Astrocyte (in vitro differentiated cells and primary cell): ENCODE results near the gene SCYGR2.
"Not testable (repeated sequence)": the region's sequence is repeated elsewhere in the genome, so short reads cannot be mapped to it uniquely, and the experiment has no call there.

Source experiments
- CTCF ChIP-seq: IDR thresholded peaks from 2 replicates; pipeline ENCODE4 v1.5.1; 2011; ENCODE audit warnings: low read depth, mild to moderate bottlenecking, inconsistent platforms, low read length, moderate library complexity; ENCODE audit not compliant: insufficient read depth
- EZH2 ChIP-seq: IDR thresholded peaks from 2 replicates; pipeline ENCODE4 v1.6.1; 2012; ENCODE audit warnings: mild to moderate bottlenecking, low read length, inconsistent platforms; ENCODE audit not compliant: insufficient read depth

- not testable (repeated sequence) for TF ChIP-seq CTCF, EZH2
Observed at GRCh38 chr2:227598835-227599503, at the start of gene SCYGR2.
